GM21515 (cell line): ENCODE data around the gene ITGB5.
"Not testable (repeated sequence)": the region's sequence is repeated elsewhere in the genome, so short reads cannot be mapped to it uniquely, and the experiment has no call there.

Experiments
- ATAC-seq: cut with Tn5 transposase; IDR thresholded peaks from one replicate; pipeline ENCODE4 v1.9.1; 2021; ENCODE audit not compliant: unreplicated experiment

The ITGB5 gene

GRCh38 chr3:124758851-124759635 lies 128.1 kb downstream of the ITGB5 start:
- no peak for ATAC-seq

DNA sequence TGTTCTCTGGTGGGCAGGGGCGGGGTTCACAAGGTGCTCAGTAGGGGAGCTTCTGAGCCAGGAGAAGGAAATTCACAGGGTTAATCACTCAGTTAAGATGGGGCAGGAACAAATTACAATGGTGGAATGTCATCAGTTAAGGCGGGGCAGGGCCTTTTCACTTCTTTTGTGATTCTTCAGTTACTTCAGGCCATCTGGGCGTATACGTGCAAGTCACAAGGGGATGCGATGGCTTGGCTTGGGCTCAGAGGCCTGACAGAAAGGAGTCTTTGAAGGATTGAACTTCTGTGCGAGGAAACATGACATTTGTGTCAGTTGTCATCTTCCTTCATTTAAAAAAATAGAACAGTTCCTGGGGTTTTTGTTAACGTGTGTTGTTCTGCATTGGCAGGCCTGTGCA lies 129.2 kb downstream of the ITGB5 start:
- not testable (repeated sequence) for ATAC-seq

DNA sequence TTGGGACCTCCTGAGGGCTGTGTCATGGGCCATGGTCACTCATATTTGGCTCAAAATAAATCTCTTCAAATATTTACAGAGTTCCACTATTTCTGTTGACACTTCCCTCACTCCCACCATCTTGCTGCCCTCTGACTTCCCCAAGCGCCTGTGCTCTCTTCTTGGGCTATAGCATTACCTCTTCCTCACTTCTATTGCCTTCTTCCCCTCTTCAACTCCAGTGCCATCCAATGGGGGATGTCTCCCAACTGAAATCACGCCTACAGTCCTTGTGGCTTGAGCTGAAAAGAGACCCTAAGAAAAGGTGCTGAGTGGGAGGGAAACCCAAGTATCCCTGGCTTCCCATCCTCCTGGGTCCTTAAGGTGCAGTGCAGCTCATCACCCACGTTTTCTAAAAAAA lies 135.1 kb downstream of the ITGB5 start:
- no peak for ATAC-seq

DNA sequence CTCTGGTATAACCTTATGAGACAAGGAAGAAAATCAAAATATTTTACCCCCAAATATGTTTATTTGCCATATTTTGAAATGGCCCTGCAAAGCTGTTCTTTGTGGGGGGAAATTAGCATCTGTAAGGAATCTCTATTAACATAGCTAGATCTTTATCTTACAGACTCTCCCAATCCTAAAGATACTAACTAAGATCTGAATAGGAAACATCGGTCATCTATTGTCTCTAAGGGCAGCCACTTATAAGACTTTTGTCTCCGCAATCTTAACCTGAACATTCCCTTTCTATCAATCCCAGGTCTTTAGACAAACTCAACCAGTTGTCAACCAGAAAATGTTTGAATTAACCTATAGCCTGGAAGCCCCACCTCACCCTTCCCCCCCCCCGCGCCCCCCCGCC lies 135.7 kb downstream of the ITGB5 start:
- no peak for ATAC-seq

DNA sequence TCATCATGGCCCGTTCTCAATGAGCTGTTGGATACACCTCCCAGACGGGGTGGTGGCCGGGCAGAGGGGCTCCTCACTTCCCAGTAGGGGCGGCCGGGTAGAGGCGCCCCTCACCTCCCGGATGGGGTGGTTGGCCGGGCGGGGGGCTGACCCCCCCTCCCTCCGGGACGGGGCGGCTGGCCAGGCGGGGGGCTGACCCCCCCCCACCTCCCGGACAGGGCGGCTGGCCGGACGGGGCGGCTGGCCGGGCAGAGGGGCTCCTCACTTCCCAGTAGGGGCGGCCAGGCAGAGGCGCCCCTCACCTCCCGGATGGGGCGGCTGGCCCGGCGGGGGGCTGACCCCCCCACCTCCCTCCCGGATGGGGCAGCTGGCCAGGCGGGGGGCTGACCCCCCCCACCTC lies 137.3 kb downstream of the ITGB5 start:
- not testable (repeated sequence) for ATAC-seq

DNA sequence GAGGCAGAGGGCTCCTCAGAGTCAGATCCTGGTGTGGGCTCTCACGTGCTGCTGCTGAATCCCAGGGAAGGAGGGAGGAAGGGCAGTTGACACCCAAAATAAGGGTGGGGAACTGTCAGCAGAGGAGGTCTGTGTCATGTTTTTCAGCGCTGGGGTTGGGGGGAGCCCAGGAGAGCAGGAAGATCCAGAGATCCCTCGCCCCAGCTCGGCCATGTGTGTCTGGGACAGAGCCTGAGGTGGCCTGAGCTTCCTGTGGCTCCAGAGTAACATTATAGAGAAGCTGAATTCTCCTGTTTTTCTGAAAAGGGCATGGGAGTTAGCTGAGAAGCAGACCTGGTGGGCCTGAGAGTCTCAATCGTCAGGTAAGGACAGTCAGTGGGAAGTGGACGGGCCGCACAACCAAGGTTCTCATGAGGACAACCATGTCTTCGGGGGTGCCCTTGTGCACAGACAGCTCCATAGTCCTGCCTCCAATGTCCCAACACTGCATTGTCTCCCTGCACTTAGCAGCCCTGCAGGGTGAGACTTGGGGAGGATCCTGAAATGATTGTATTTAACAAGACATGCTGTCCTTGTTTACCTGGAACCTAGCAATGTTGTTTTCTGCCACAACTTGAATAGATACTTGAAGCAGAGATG lies 138.5 kb downstream of the ITGB5 start:
- ATAC-seq = no peak

GRCh38 chr3:124747111-124747981 lies 139.8 kb downstream of the ITGB5 start:
- no peak for ATAC-seq

- ATAC-seq = no peak
These were observed 141.4 kb downstream of the ITGB5 start for GRCh38 chr3:124745756-124746155.

- no peak for ATAC-seq
These were observed 146.1 kb downstream of the ITGB5 start for GRCh38 chr3:124741027-124741426.

GRCh38 chr3:124731760-124732159 lies 155.4 kb downstream of the ITGB5 start:
- ATAC-seq = no peak

GRCh38 chr3:124730941-124731297 lies 156.2 kb downstream of the ITGB5 start:
- ATAC-seq = no peak

- ATAC-seq = peak; percentile 98
These were observed 156.8 kb downstream of the ITGB5 start, which contains the start of gene UMPS for GRCh38 chr3:124730129-124730940. TSS of gene UMPS (plus strand) at chr3:124730452. CDS start at chr3:124730472, 20 bp downstream.

DNA sequence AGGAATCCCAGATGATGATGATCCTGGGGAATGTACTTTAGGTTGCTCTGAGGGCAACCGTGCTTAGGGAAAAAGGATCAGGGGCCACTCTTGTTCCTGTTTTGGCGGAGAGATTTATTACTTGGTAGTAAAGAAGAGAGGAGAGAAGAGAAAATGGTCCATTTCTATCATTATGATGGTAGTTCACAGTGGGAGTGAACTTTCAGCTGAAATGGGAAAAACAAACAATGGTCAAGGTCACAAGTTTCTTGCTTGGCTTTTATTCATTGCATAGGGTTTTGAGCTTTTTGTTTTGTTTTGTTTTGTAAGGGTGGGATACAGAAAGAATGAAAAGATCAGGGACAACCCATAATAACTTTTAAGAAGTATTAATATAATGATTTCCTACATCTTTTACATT lies 164.6 kb downstream of the ITGB5 start:
- ATAC-seq = no peak

GRCh38 chr3:124714223-124714853 lies 172.8 kb downstream of the ITGB5 start:
- ATAC-seq = no peak
